ENCODE measurements around the gene TAAR6. TPM values are rescaled to one million over a fixed set of nuclear protein-coding genes. Genes with fewer than 3 reads are reported as not detected.

The TAAR6 gene
- total and polyA plus RNA-seq, 4 donors: not detected

GRCh38 chr6:132544826-132545225 lies 25.3 kb upstream of the TAAR6 start:
- Histone ChIP-seq H3K27ac (ENCODE audit: low read depth in 1 of 2, low read length in 2 of 2) (no peak overlapping the region), H3K4me1 (ENCODE audit: control insufficient read depth in 4 of 4, insufficient read depth in 4 of 4, low read length in 3 of 4) (no peaks in the 10 kb centered on the region), H3K9me3 (ENCODE audit: control insufficient read depth in 4 of 4, low read length in 3 of 4) (no peaks in the 10 kb centered on the region), H3K27me3 (ENCODE audit: control insufficient read depth in 4 of 4, insufficient read depth in 4 of 4, low read length in 3 of 4) (no peaks in the 10 kb centered on the region), H3K36me3 (ENCODE audit: control insufficient read depth in 4 of 4, insufficient read depth in 3 of 4, low read depth in 1 of 4, low read length in 3 of 4) (no peaks in the 10 kb centered on the region), H3K4me3 (ENCODE audit: low read depth in 1 of 3, low read length in 3 of 3) (no peak overlapping the region), H3K9ac (ENCODE audit: low read depth in 1 of 2, low read length in 2 of 2) (no peak overlapping the region)
- TF ChIP-seq ZBTB33 (IDR thresholded peaks at IDR 0.05) (no peak), EGR1 (IDR thresholded peaks at IDR 0.05; ENCODE audit: low read depth in 2 of 2) (no peak), RXRA (IDR thresholded peaks at IDR 0.05) (no peak), JUND (IDR thresholded peaks at IDR 0.05) (no peak), MAX (IDR thresholded peaks at IDR 0.05) (no peak), REST (IDR thresholded peaks at IDR 0.05) (no peak), HNF4A (conservative IDR thresholded peaks at IDR 0.05) (no peak), FOXA2 (IDR thresholded peaks at IDR 0.05) (no peak), TAF1 (conservative IDR thresholded peaks at IDR 0.05) (no peak), GABPA (IDR thresholded peaks at IDR 0.05 in 1 of 2, conservative IDR thresholded peaks at IDR 0.05 in 1 of 2) (no peak), RAD21 (IDR thresholded peaks at IDR 0.05) (no peak), ATF3 (IDR thresholded peaks at IDR 0.05) (no peak)
- no peak for DNase-seq (ENCODE audit: low spot score)

GRCh38 chr6:132548746-132549463 lies 21.2 kb upstream of the TAAR6 start:
- no peaks in the 10 kb centered on the region for H3K4me1 ChIP-seq (ENCODE audit: control insufficient read depth in 4 of 4, insufficient read depth in 4 of 4, low read length in 3 of 4)
- no peak overlapping the region for H3K27ac ChIP-seq (ENCODE audit: low read depth in 1 of 2, low read length in 2 of 2)
- WGBS: 92% methylated on average over 4 of the region's 4 CpGs
- H3K9me3 ChIP-seq (ENCODE audit: control insufficient read depth in 4 of 4, low read length in 3 of 4): no peaks in the 10 kb centered on the region
- DNase-seq (ENCODE audit: low spot score): no peak
- H3K36me3 ChIP-seq (ENCODE audit: control insufficient read depth in 4 of 4, insufficient read depth in 3 of 4, low read depth in 1 of 4, low read length in 3 of 4): no peaks in the 10 kb centered on the region
- no peak overlapping the region for H3K9ac ChIP-seq (ENCODE audit: low read depth in 1 of 2, low read length in 2 of 2)
- no peak overlapping the region for H3K4me3 ChIP-seq (ENCODE audit: low read depth in 1 of 3, low read length in 3 of 3)
- TF ChIP-seq HNF4A (conservative IDR thresholded peaks at IDR 0.05): no peak
- no peak for TF ChIP-seq ATF3 (IDR thresholded peaks at IDR 0.05)
- no peak for TF ChIP-seq RXRA (IDR thresholded peaks at IDR 0.05)
- no peaks in the 10 kb centered on the region for H3K27me3 ChIP-seq (ENCODE audit: control insufficient read depth in 4 of 4, insufficient read depth in 4 of 4, low read length in 3 of 4)

Data from liver (tissue), 9 donors.